Fibroblast of skin of right quadriceps (primary cell): ENCODE data around the gene CIART.
A peak's percentile ranks its signal among the peaks of the same experiment; 100 is the strongest.
"Not testable (repeated sequence)": the region's sequence is repeated elsewhere in the genome, so short reads cannot be mapped to it uniquely, and the experiment has no call there.

Experiments used
- DNase-seq: peaks from one replicate; pipeline ENCODE4 v3.0.0-alpha.2; 2013

The CIART gene

DNA sequence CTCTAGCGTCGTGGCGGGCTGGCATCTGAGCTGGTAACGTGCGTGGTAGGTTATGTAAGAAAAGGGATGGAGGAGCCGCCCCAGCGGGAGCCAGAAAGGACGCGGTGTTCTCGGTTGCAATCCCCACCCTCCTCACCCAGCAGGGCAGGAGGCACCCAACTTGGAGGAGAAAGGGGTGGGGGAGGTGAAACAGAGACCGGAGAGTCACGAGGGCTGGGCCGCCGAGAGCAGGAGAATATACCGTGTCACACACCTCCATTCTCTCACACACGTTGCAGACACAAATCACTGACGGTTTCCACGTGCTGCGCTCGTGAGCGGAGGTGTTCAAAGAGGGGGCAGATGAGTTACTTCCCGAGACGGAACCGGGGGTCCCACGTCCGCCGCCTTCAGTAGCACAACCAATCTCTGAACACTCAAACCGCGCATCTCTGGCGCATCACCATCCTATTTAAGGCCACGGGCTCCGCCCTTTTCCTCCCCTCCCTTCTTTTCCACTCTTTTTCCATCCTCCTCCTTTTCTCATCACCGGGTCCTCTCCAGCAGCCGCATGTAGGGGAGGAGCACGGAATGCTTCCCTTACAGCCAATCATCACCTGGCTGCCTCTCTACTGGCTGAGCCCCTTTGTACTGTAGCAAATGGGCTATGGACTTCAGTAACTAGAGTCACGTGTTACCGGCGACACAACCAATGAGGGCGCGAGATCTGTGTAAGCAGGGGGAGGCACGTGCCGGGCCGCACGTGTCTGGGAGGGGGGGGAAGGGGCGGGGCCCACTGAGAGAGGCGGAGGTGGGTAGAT lies at the start of gene CIART:
Gene CIART (plus strand): TSS at position 797 of the 800 bp plus-strand sequence. CDS start 714 bp downstream, outside the sequence.
- DNase-seq = peak; percentile 99

DNA sequence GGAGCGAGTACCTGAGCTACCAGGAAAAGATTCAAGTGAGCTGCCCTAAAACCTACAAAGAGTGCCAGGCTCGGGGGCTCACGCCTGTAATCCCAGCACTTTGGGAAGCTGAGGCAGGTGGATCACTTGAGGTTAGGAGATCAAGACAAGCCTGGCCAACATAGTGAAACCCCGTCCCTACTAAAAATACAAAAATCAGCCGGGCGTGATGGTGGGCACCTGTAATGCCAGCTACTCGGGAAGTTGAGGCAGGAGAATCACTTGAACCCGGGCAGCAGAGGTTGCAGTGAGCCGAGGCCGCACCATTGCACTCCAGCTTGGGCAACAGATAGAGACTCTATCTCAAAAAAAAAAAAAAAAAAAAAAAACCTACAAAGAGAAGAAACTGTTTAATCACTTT lies 49.4 kb upstream of the CIART start:
- DNase-seq = not testable (repeated sequence)

- no peak for DNase-seq
These were observed 48.7 kb upstream of the CIART start for GRCh38 chr1:150233359-150234308.

- no peak for DNase-seq
These were observed 48.1 kb upstream of the CIART start for GRCh38 chr1:150234309-150234565.

- DNase-seq = peak; percentile 66
These were observed 47.6 kb upstream of the CIART start for GRCh38 chr1:150234566-150235293.

DNA sequence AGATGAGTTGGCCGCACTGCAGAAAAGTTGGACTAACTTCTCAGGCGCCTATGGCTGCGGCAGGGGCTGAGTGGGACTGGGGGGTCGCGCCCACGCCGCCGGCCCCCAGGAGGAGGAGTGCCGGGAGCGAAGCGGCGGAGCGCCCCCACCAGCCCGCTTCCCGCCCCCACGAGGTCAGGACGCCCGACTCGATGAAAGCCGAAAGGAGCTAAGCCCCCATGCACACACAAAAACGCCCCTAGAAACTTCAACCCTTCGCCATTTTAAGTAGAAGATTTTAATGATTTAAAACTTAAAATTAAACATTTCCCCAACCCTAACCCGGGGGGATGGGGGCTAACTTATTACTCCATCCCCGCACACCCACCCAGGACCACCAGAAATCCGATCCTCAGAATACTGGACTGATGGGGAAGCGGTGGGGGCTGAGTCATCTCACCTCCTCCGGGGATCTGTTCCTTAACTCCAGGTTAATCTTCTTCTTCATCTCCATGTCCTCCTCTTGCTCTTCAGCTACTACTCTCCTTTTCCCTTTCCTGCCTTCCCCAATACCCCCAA lies 47.0 kb upstream of the CIART start:
- DNase-seq = no peak

DNA sequence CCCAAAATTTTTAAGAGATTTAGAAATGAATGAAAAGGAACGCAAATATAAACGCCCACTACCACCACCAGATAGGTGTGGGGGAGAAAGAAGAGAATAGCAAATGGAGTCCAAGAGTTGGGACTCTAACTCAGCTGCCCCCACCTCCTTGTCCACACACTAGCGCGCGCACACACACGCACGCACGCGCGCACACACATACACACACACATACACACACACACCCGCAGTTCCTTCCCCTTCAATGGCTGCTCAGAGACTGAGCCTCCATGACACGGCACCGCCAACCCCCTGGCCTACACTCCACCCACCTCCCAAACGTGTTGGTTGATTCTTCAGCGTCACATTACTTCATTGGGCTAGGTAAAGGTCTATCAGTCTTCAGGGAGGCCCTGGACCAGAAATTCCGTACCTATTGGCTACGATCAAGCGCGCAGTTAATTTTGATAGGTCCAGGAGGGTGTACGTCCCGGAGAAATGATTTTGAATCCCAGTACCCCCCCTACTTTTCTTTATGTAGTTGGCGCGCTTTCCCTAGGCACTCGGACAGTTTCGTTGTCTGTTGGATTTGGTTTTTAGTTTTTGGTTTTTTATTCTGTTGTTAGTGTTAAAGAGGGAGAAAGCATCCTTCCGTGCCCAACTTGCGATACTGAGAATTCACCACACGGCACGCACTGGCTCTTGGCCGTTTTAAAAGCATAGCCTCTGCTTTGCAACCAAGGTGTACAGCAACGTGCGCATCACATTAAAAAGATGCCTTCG lies 46.3 kb upstream of the CIART start, which contains the start of gene ANP32E:
Gene ANP32E (minus strand): TSS at position 261 of the 762 bp plus-strand sequence. CDS start 326 bp downstream, outside the sequence.
- peak; percentile 100 for DNase-seq

- DNase-seq = no peak
These were observed 45.7 kb upstream of the CIART start for GRCh38 chr1:150236614-150237100.

DNA sequence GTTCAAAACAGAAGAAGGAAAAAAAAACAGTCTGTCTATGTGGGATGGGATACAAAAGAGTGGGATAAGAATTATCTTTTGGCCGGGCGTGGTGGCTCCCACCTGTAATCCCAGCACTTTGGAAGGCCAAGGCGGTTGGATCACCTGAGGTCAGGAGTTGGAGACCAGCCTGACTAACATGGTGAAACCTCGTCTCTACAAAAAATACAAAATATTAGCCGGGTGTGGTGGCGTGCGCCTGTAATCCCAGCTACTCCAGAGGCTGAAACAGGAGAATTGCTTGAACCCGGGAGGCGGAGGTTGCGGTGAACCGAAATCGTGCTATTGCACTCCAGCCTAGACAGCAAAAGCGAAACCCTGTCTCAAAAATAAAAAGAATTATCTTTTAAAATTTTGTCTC lies 45.2 kb upstream of the CIART start:
- DNase-seq = not testable (repeated sequence)

- no peak for DNase-seq
These were observed 44.6 kb upstream of the CIART start for GRCh38 chr1:150237746-150238145.

- DNase-seq = no peak
These were observed 39.4 kb upstream of the CIART start for GRCh38 chr1:150243003-150243402.

- DNase-seq = no peak
These were observed 32.4 kb upstream of the CIART start for GRCh38 chr1:150249936-150250335.

DNA sequence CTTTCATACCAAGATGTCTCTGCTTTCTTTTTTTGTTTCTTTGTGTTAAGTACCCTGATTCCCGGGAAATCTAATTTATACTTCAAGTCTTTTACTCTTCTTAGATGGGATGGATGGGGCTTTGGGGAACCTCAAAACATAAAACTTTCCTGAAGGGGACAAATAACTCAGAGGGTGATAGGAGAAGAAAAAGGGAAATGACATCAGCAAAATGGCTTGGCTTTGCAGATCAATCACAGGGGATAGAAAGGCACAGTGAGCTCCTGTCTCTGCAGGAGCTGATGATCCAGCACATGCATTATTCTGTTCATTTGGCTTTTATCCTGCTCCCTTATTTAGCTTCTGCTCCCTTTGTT lies 26.2 kb upstream of the CIART start:
- DNase-seq = no peak

GRCh38 chr1:150256554-150257341 lies 25.6 kb upstream of the CIART start:
- DNase-seq = peak; percentile 63

- DNase-seq = no peak
These were observed 24.4 kb upstream of the CIART start, which contains the start of gene CA14 for GRCh38 chr1:150257624-150258585. TSS of gene CA14 (plus strand) at chr1:150257774. CDS start at chr1:150258129, 355 bp downstream.

DNA sequence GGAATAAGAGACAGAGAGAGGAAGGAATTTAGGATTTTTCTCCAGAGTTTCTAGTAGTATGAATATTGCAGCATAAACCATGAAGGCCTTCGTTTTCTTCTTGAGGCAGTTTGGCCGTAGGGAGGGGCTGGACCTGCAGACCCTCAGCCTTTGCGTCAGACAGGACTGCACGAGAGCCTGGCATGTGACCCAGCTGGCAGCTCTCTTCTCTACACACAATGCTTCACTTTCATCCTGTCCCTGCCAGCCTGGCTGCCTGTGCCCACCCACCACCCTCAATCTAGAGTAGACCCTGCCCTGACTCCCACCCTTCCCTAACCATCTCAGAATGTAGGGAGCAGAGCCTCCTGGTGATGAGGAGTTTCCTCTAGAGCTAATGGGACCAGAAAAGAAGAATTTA lies 23.1 kb upstream of the CIART start:
- DNase-seq = no peak

DNA sequence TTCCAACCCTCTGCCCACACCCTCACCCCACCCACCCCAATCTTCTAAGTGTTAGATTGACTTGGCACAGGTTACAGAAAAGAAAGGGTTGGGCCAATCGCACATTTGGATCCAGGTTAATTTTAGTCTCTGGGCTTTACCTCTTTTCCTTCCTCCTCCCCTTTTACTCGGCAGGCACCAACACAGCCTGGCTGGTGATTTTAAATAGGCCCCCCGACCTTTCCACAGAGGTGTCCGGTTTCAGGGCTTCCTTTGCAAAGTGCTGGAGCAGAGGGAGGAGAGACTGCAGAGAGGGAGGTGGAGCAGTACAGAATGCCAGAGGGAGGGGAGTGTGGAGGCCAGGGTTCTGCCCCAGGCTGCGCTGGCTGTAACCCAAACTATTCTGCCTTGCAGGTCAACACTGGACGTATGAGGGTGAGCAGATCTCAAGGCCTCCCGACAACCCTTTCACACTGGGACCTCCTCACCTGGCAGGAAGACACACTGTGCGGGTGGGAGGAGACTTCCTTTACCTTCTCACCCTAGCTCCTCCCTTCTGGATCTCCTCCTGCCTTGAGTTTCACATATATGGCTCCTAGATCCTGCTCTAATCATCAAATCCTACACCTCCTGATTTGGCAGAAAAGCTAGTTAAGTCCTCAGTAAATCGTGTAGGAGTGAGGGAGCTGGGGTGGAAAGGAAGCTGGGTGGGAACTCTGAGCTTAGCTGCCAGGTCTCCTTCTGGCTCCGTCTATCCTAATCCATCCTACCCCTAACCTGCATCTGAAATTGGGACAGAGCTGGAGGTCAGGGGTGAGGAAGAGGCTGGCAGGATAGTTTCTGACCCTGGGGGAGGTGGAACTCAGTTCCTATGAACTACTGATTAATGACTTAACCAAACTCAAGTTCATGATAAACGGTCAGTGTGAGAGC lies 22.3 kb upstream of the CIART start:
- no peak for DNase-seq

- no peak for DNase-seq
These were observed 21.0 kb upstream of the CIART start for GRCh38 chr1:150261367-150261766.
